Measurements from ENCODE around the gene CMTR2. TPM values are rescaled to one million over a fixed set of nuclear protein-coding genes. Genes with fewer than 3 reads are reported as not detected.

Gene CMTR2
- total RNA-seq, 1 donor from 2014 or later: 43.9 TPM

- Mint-ChIP-seq H3K4me3 (peak overlapping the region; percentile 87), H3K36me3 (peaks cover 11% of the 10 kb centered on the region), H3K4me1 (peaks cover 13% of the 10 kb centered on the region), H3K9me3 (no peaks in the 10 kb centered on the region), H3K27me3 (ENCODE audit: insufficient read depth, low read depth) (peaks cover 2% of the 10 kb centered on the region), H3K27ac (no peak overlapping the region)
- Histone ChIP-seq H3K9ac (no peak overlapping the region), H3K4me2 (peak overlapping the region; percentile 61), H3K27ac (peak overlapping the region; percentile 22), H3F3A (ENCODE audit: low read depth) (peaks cover 18% of the 10 kb centered on the region), H3K79me2 (ENCODE audit: low read depth) (peaks cover 35% of the 10 kb centered on the region), H3K4me1 (peaks cover 13% of the 10 kb centered on the region), H3K27me3 (no peaks in the 10 kb centered on the region), H4K20me1 (ENCODE audit: low read depth) (peaks cover 3% of the 10 kb centered on the region), H2AFZ (replicated peaks) (peak overlapping the region; percentile 4), H3K4me3 (peak overlapping the region; percentile 29), H3K9me3 (ENCODE audit: low read depth) (no peaks in the 10 kb centered on the region), H3K36me3 (no peaks in the 10 kb centered on the region)
- no peak for DNase-seq (ENCODE audit: low spot score)
- TF ChIP-seq CTCF (IDR thresholded peaks at IDR 0.05): no peak
- TF ChIP-seq EZH2phosphoT487 (IDR thresholded peaks at IDR 0.05): no peak
- no peak for TF ChIP-seq EZH2 (IDR thresholded peaks at IDR 0.05)
These were observed 495 bp upstream of the CMTR2 start for GRCh38 chr16:71289732-71290062.

- TF ChIP-seq EZH2phosphoT487 (IDR thresholded peaks at IDR 0.05) (no peak), EZH2 (IDR thresholded peaks at IDR 0.05) (no peak), CTCF (IDR thresholded peaks at IDR 0.05) (no peak)
- peak overlapping the region; percentile 87 for H3K4me3 Mint-ChIP-seq
- Histone ChIP-seq H4K20me1 (ENCODE audit: low read depth) (peaks cover 6% of the 10 kb centered on the region), H3K4me1 (peaks cover 13% of the 10 kb centered on the region), H3K27me3 (no peaks in the 10 kb centered on the region), H3F3A (ENCODE audit: low read depth) (peaks cover 18% of the 10 kb centered on the region), H3K36me3 (no peaks in the 10 kb centered on the region), H3K9ac (peak overlapping the region; percentile 64), H3K9me3 (ENCODE audit: low read depth) (no peaks in the 10 kb centered on the region), H3K4me2 (peak overlapping the region; percentile 89), H2AFZ (replicated peaks) (peak overlapping the region; percentile 63), H3K27ac (peak overlapping the region; percentile 87), H3K79me2 (ENCODE audit: low read depth) (peaks cover 35% of the 10 kb centered on the region), H3K4me3 (peak overlapping the region; percentile 68)
- H3K4me1 Mint-ChIP-seq: peaks cover 13% of the 10 kb centered on the region
- H3K27me3 Mint-ChIP-seq (ENCODE audit: insufficient read depth, low read depth): peaks cover 2% of the 10 kb centered on the region
- H3K36me3 Mint-ChIP-seq: peaks cover 19% of the 10 kb centered on the region
- DNase-seq (ENCODE audit: low spot score): no peak
- H3K9me3 Mint-ChIP-seq: no peaks in the 10 kb centered on the region
- peak overlapping the region; percentile 91 for H3K27ac Mint-ChIP-seq
These were observed 672 bp downstream of the CMTR2 start for GRCh38 chr16:71288570-71288889.

- TF ChIP-seq EZH2phosphoT487 (IDR thresholded peaks at IDR 0.05): no peak
- TF ChIP-seq EZH2 (IDR thresholded peaks at IDR 0.05): no peak
- no peak for TF ChIP-seq CTCF (IDR thresholded peaks at IDR 0.05)
- Histone ChIP-seq H3F3A (ENCODE audit: low read depth) (peaks cover 18% of the 10 kb centered on the region), H3K4me1 (peaks cover 13% of the 10 kb centered on the region), H2AFZ (replicated peaks) (no peak overlapping the region), H3K9me3 (ENCODE audit: low read depth) (no peaks in the 10 kb centered on the region), H3K27me3 (no peaks in the 10 kb centered on the region), H3K4me3 (peak overlapping the region; percentile 68), H3K9ac (no peak overlapping the region), H3K27ac (no peak overlapping the region), H3K4me2 (peak overlapping the region; percentile 89), H4K20me1 (ENCODE audit: low read depth) (peaks cover 11% of the 10 kb centered on the region), H3K79me2 (ENCODE audit: low read depth) (peaks cover 35% of the 10 kb centered on the region), H3K36me3 (no peaks in the 10 kb centered on the region)
- peaks cover 21% of the 10 kb centered on the region for H3K36me3 Mint-ChIP-seq
- no peak overlapping the region for H3K27ac Mint-ChIP-seq
- H3K4me1 Mint-ChIP-seq: peaks cover 13% of the 10 kb centered on the region
- H3K9me3 Mint-ChIP-seq: no peaks in the 10 kb centered on the region
- H3K4me3 Mint-ChIP-seq: peak overlapping the region; percentile 87
- peaks cover 2% of the 10 kb centered on the region for H3K27me3 Mint-ChIP-seq (ENCODE audit: insufficient read depth, low read depth)
- peak; percentile 38 for DNase-seq (ENCODE audit: low spot score)
These were observed 1.3 kb downstream of the CMTR2 start for GRCh38 chr16:71287911-71288310.
